ENCODE data around the gene ZNF333. TPM values are rescaled to one million over a fixed set of nuclear protein-coding genes. Genes with fewer than 3 reads are reported as not detected.

ZNF333 gene
- total RNA-seq, 4 donors from 2014 or later, result 8.7 to 43.1 (median 16.8) TPM

- Histone ChIP-seq H3K27me3 (peaks cover 5% of the 10 kb centered on the region), H3K36me3 (no peaks in the 10 kb centered on the region), H3K4me1 (no peaks in the 10 kb centered on the region), H3K27ac (no peak overlapping the region), H3K9me3 (no peaks in the 10 kb centered on the region), H3K4me3 (no peak overlapping the region)
- WGBS, result 76% methylated on average over 11 of the region's 11 CpGs
- no peak for TF ChIP-seq POLR2A (IDR thresholded peaks at IDR 0.05)
- TF ChIP-seq EP300 (IDR thresholded peaks at IDR 0.05), result no peak
- TF ChIP-seq POLR2AphosphoS5 (IDR thresholded peaks at IDR 0.05), result no peak
- TF ChIP-seq, protein P1, sequence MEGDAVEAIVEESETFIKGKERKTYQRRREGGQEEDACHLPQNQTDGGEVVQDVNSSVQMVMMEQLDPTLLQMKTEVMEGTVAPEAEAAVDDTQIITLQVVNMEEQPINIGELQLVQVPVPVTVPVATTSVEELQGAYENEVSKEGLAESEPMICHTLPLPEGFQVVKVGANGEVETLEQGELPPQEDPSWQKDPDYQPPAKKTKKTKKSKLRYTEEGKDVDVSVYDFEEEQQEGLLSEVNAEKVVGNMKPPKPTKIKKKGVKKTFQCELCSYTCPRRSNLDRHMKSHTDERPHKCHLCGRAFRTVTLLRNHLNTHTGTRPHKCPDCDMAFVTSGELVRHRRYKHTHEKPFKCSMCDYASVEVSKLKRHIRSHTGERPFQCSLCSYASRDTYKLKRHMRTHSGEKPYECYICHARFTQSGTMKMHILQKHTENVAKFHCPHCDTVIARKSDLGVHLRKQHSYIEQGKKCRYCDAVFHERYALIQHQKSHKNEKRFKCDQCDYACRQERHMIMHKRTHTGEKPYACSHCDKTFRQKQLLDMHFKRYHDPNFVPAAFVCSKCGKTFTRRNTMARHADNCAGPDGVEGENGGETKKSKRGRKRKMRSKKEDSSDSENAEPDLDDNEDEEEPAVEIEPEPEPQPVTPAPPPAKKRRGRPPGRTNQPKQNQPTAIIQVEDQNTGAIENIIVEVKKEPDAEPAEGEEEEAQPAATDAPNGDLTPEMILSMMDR (IDR thresholded peaks at IDR 0.05), result no peak
- DNase-seq (ENCODE audit: low spot score in 2 of 2), result peak in 1 of 2 donors; percentile 41
These were observed 34.1 kb upstream of the ZNF333 start for GRCh38 chr19:14655726-14656125.

- TF ChIP-seq, protein P1 (IDR thresholded peaks at IDR 0.05), result no peak
- TF ChIP-seq EP300 (IDR thresholded peaks at IDR 0.05) (no peak), POLR2A (IDR thresholded peaks at IDR 0.05) (no peak), POLR2AphosphoS5 (IDR thresholded peaks at IDR 0.05) (no peak)
- Histone ChIP-seq H3K36me3 (no peaks in the 10 kb centered on the region), H3K27me3 (no peaks in the 10 kb centered on the region), H3K9me3 (no peaks in the 10 kb centered on the region), H3K4me3 (no peak overlapping the region), H3K27ac (no peak overlapping the region), H3K4me1 (no peaks in the 10 kb centered on the region)
- WGBS, result 81% methylated on average over 6 of the region's 6 CpGs
- DNase-seq (ENCODE audit: low spot score in 2 of 2), result no peak
These were observed 29.9 kb upstream of the ZNF333 start for GRCh38 chr19:14659874-14660489.

- no peak for TF ChIP-seq POLR2A (IDR thresholded peaks at IDR 0.05)
- WGBS, result 80% methylated on average over 12 of the region's 12 CpGs
- H3K27ac ChIP-seq, result no peak overlapping the region
- no peak overlapping the region for H3K4me3 ChIP-seq
- H3K36me3 ChIP-seq, result no peaks in the 10 kb centered on the region
- no peaks in the 10 kb centered on the region for H3K27me3 ChIP-seq
- H3K4me1 ChIP-seq, result no peaks in the 10 kb centered on the region
- H3K9me3 ChIP-seq, result no peaks in the 10 kb centered on the region
- DNase-seq (ENCODE audit: low spot score in 2 of 2), result no peak
These were observed 28.4 kb upstream of the ZNF333 start for GRCh38 chr19:14661372-14661924.

GRCh38 chr19:14669940-14670339 is 19.9 kb upstream of the ZNF333 start:
- no peak overlapping the region for H3K4me3 ChIP-seq
- peaks cover 30% of the 10 kb centered on the region for H3K27me3 ChIP-seq
- DNase-seq (ENCODE audit: low spot score in 2 of 2), result no peak
- WGBS, result 72% methylated on average over 3 of the region's 3 CpGs
- TF ChIP-seq, protein P1 (IDR thresholded peaks at IDR 0.05), result no peak
- no peak for TF ChIP-seq POLR2A (IDR thresholded peaks at IDR 0.05)
- H3K9me3 ChIP-seq, result peaks cover 4% of the 10 kb centered on the region
- H3K36me3 ChIP-seq, result no peaks in the 10 kb centered on the region
- H3K4me1 ChIP-seq, result no peaks in the 10 kb centered on the region
- H3K27ac ChIP-seq, result no peak overlapping the region

- peaks cover 30% of the 10 kb centered on the region for H3K27me3 ChIP-seq
- no peak overlapping the region for H3K27ac ChIP-seq
- no peak for DNase-seq (ENCODE audit: low spot score in 2 of 2)
- no peak overlapping the region for H3K4me3 ChIP-seq
- 77% methylated on average over 2 of the region's 2 CpGs for WGBS
- H3K36me3 ChIP-seq, result no peaks in the 10 kb centered on the region
- peaks cover 4% of the 10 kb centered on the region for H3K9me3 ChIP-seq
- no peaks in the 10 kb centered on the region for H3K4me1 ChIP-seq
- TF ChIP-seq POLR2AphosphoS5 (IDR thresholded peaks at IDR 0.05), result no peak
- no peak for TF ChIP-seq POLR2A (IDR thresholded peaks at IDR 0.05)
These were observed 19.4 kb upstream of the ZNF333 start for GRCh38 chr19:14670408-14670807.

DNA sequence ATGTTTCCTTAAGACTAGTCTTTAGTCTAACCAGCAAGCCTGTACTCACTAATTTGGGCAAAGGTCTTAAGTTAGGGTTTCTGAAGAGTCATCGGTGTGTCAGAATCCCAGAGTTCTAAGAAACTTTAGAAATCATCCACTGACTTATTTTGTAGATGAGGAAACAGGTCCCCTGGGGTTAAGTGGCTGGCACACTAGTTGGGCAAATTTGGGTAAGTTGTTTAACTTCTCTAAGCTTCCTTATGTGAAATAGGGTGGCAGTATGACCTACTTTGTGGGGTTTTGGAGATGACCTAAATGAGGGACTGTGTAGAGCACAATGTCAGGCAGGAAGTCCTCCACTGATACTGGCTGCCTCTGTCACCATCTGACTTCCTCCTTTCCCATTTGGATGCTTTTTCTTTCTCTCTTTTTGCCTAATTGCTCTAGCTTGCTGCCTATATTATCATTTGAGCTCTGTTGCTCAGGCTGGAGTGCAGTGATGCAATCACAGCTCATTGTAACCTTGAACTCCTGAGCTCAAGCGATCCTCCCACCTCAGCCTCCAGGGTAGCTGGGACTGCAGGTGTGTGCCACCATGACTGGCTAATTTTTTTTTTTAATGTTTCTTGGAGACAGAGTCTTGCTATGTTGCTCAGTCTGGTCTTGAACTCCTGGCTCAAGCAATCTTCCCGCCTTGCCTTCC is 17.5 kb upstream of the ZNF333 start:
- Histone ChIP-seq H3K9me3 (peaks cover 4% of the 10 kb centered on the region), H3K4me1 (no peaks in the 10 kb centered on the region), H3K27ac (no peak overlapping the region), H3K27me3 (peaks cover 30% of the 10 kb centered on the region), H3K4me3 (no peak overlapping the region), H3K36me3 (no peaks in the 10 kb centered on the region)
- WGBS, result 87% methylated on average over 3 of the region's 3 CpGs
- DNase-seq (ENCODE audit: low spot score in 2 of 2), result no peak
- TF ChIP-seq POLR2A (IDR thresholded peaks at IDR 0.05), result no peak
- no peak for TF ChIP-seq EP300 (IDR thresholded peaks at IDR 0.05)
- TF ChIP-seq POLR2AphosphoS5 (IDR thresholded peaks at IDR 0.05), result no peak
- TF ChIP-seq, protein P1 (IDR thresholded peaks at IDR 0.05), result no peak
